PFSK-1 (cell line): ENCODE measurements around the gene LRRC55.

Experiments used
- FOXP2 ChIP-seq: optimal IDR thresholded peaks from 2 replicates; pipeline ENCODE3; 2011; ENCODE audit warnings: borderline replicate concordance, control low read depth, inconsistent platforms; ENCODE audit not compliant: insufficient read depth; ENCODE audit errors: extremely low read length, extremely low read depth
- POLR2AphosphoS5 ChIP-seq: IDR thresholded peaks from 2 replicates; pipeline ENCODE4 v1.6.1; 2012; ENCODE audit warnings: low read depth, mild to moderate bottlenecking, control low read depth, low read length, moderate library complexity
- SIN3A ChIP-seq: IDR thresholded peaks from 2 replicates; pipeline ENCODE4 v1.6.1; 2012; ENCODE audit warnings: mild to moderate bottlenecking, low read length, moderate library complexity, borderline replicate concordance; ENCODE audit not compliant: insufficient read depth
- TAF1 ChIP-seq: IDR thresholded peaks from 2 replicates; pipeline ENCODE4 v1.6.1; 2012; ENCODE audit warnings: low read length, control low read depth, borderline replicate concordance; ENCODE audit not compliant: insufficient read depth
- TF ChIP-seq, protein P1 (sequence below), 2 experiments: IDR thresholded peaks; 2 replicates each; pipeline versions ENCODE4 v1.6.1 to v1.8.0; 2011 to 2012; ENCODE audit warnings: low read depth in 2 of 2, low read length in 2 of 2, control low read depth in 1 of 2, inconsistent platforms in 1 of 2, mild to moderate bottlenecking in 1 of 2, moderate library complexity in 1 of 2; ENCODE audit not compliant: insufficient read depth in 1 of 2

LRRC55 gene

DNA sequence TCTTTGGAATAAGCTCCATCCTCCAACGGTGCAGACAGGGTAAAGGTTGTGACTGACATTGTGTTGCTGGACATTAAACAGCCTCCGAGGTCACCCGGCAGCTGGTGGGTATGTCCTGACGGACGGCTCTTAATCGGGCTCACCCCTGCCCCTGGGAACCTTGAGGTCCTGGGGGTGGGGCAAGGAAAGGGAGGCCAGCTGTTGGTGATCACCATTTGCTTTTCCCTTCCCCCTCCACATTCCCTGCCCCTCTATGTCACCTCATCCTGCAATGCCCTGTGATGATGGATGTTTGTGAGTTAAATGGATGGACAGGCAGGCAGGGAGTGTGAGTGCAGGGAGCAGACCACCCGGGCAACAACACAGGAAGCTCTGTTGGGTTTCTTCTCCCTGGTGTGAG, 29.0 kb downstream of the LRRC55 start:
- no peak for TF ChIP-seq TAF1
- no peak for TF ChIP-seq FOXP2
- no peak for TF ChIP-seq SIN3A
- no peak for TF ChIP-seq POLR2AphosphoS5
- TF ChIP-seq, protein P1, sequence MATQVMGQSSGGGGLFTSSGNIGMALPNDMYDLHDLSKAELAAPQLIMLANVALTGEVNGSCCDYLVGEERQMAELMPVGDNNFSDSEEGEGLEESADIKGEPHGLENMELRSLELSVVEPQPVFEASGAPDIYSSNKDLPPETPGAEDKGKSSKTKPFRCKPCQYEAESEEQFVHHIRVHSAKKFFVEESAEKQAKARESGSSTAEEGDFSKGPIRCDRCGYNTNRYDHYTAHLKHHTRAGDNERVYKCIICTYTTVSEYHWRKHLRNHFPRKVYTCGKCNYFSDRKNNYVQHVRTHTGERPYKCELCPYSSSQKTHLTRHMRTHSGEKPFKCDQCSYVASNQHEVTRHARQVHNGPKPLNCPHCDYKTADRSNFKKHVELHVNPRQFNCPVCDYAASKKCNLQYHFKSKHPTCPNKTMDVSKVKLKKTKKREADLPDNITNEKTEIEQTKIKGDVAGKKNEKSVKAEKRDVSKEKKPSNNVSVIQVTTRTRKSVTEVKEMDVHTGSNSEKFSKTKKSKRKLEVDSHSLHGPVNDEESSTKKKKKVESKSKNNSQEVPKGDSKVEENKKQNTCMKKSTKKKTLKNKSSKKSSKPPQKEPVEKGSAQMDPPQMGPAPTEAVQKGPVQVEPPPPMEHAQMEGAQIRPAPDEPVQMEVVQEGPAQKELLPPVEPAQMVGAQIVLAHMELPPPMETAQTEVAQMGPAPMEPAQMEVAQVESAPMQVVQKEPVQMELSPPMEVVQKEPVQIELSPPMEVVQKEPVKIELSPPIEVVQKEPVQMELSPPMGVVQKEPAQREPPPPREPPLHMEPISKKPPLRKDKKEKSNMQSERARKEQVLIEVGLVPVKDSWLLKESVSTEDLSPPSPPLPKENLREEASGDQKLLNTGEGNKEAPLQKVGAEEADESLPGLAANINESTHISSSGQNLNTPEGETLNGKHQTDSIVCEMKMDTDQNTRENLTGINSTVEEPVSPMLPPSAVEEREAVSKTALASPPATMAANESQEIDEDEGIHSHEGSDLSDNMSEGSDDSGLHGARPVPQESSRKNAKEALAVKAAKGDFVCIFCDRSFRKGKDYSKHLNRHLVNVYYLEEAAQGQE (IDR thresholded peaks at IDR 0.05; ENCODE audit: insufficient read depth in 1 of 2, low read depth in 2 of 2, low read length in 2 of 2) = no peak

DNA sequence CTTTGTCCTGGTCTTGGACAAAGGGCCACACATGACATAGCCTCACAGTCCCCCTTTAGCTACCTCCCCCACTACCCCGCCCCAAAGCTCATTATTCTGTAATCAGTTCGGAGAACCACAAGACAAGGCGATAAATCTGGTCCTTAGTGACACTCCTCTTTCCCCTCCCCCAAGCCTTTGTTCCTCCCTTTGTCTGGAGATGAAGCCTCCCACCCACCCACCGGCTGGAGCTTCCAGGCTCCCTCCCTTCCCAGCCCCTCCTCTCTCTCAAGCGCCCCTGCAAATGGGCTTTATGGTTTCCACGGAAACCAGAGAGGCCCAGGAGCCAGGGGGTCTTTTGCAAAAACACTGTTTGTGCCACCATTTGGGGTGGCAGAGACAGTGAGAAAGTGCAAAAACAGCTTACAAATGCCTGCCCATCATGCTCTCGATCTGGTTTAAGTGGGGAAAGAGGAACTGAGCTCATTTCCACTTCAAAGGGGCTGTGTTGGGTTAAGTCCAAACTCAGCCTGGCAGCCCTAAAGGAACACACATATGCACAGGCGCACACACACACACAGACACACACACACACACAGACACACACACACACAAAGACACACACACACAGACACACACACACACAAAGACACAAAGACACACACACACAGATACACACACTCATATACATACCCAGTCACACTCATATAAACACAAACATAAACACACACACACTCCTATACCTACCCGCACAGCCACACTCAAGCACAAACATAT, 31.8 kb downstream of the LRRC55 start:
- TF ChIP-seq TAF1 (no peak), FOXP2 (no peak), POLR2AphosphoS5 (no peak)
- TF ChIP-seq, protein P1 (IDR thresholded peaks at IDR 0.05; ENCODE audit: insufficient read depth in 1 of 2, low read depth in 2 of 2, low read length in 2 of 2) = no peak

DNA sequence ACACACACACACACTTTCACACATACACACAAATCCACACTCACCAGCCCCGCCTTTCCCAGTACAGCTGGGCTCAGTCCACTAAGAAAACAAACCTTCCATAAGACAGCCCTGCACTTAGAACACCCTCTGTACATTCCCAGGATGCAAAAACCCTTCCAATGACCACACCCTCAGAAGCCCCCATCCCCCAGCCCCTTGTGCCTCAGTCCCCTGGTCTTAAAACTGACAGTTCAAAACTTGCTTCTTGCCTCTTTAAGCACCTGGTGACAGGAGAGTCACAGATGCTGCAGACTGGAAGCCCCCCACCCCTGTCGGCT, 32.3 kb downstream of the LRRC55 start:
- no peak for TF ChIP-seq SIN3A
- TF ChIP-seq POLR2AphosphoS5 = no peak
- TF ChIP-seq FOXP2 = no peak
- no peak for TF ChIP-seq TAF1
- TF ChIP-seq, protein P1 (IDR thresholded peaks at IDR 0.05; ENCODE audit: insufficient read depth in 1 of 2, low read depth in 2 of 2, low read length in 2 of 2) = no peak

DNA sequence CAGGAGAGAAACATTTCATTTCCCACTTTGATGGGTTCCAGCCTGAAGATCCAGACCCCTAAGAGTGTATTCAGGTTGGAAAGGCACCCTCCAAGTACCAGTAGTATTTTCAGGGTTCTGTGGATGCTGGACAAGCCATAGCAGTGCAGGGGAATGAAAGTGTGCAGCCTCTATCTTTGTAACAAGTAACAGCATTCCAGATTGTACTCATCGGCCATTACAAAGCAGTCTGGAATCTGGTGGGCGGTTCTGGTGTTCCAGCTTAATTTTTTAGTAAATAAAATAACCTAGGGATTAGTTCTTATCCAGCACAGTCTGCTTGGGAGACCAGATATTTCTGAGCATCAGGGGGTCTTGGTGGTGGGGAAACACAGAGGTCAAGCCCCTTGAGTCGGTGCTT, 32.7 kb downstream of the LRRC55 start:
- TF ChIP-seq POLR2AphosphoS5 = no peak
- TF ChIP-seq, protein P1 (IDR thresholded peaks at IDR 0.05; ENCODE audit: insufficient read depth in 1 of 2, low read depth in 2 of 2, low read length in 2 of 2) = no peak
- no peak for TF ChIP-seq SIN3A
- no peak for TF ChIP-seq FOXP2
- no peak for TF ChIP-seq TAF1

DNA sequence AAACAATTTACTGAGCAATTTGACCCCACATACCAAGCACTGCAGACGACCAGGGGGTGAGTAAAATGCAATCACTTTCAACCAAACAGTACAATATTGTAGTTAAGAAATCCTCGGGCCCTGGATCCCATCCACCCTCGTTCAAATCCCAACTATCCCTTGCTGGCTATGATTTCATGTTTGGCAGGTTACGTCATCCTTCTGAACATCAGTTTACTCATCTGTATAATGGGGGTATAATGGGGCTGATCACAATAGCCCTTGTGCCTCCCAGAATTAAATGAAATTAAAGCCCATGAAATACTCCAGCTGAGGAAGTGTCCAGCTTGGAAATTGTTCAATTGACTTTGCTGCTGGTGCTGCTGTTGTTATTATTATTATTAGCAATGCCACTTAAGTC, 34.7 kb downstream of the LRRC55 start:
- TF ChIP-seq POLR2AphosphoS5 (no peak), TAF1 (no peak), SIN3A (no peak), FOXP2 (no peak)
- TF ChIP-seq, protein P1 (IDR thresholded peaks at IDR 0.05; ENCODE audit: insufficient read depth in 1 of 2, low read depth in 2 of 2, low read length in 2 of 2) = no peak
